ENCODE results near the gene BARHL1.

- TF ChIP-seq CTCF (conservative IDR thresholded peaks at IDR 0.05; ENCODE audit: low read depth, low read length): no peak
- TF ChIP-seq MAZ (IDR thresholded peaks at IDR 0.05; ENCODE audit: borderline replicate concordance, low read depth, low read length): no peak
- TF ChIP-seq BHLHE40 (IDR thresholded peaks at IDR 0.05; ENCODE audit: low read depth, low read length): no peak
- no peak for TF ChIP-seq RAD21 (IDR thresholded peaks at IDR 0.05; ENCODE audit: low read length)
- no peak for TF ChIP-seq ELK1 (IDR thresholded peaks at IDR 0.05; ENCODE audit: borderline replicate concordance, low read depth, low read length)
Observed at GRCh38 chr9:132591751-132592314, 9.4 kb downstream of the BARHL1 start.

All from IMR-90 (cell line).